Cardiac septum (tissue), 1 donor: ENCODE measurements around the gene ZFHX3. TPM values are rescaled to one million over a fixed set of nuclear protein-coding genes. Genes with fewer than 3 reads are reported as not detected.

Source experiments
- DNase-seq: peaks from one replicate; pipeline ENCODE4 v3.0.0-alpha.2; 2020; ENCODE audit warnings: low spot score
- intact Hi-C: fragments of 100-400 bp; cut with DNase I; formaldehyde crosslinking; loops from one replicate; pipeline ENCODE4 v1.14.0; 2022
- total RNA-seq: library from RNA; stranded (reverse); fragmentation: NEBNext Ultra II Directional; extraction: Animal tissue kit (Norgen Biotek cat#: 25700); gene quantifications from one replicate; pipeline ENCODE4 v1.2.1, GENCODE V29; 2021
- donor health status: DM: no; HTN: no; CAD: no.

The ZFHX3 gene
- total RNA-seq, 1 donor from 2014 or later: 15.7 TPM

DNA sequence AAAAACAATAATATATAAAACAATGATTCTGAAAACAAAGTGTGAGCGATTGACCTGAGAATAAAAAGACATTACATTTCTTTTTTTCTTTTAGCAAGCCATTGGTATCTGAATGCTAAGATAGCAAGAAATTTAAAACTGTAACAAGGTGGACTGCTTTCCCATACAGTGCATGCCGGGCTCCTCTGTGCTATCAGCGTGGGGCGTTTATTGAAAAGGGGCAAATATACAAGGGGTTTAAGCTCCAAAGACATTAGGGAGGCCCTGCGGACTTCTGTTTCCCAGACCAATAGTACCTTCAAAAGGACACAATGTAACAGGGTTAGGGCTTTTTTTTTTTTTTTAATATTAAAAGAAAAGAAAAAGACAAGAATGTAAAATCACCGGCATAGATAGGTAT, 261.3 kb downstream of the ZFHX3 start:
- intact Hi-C loops: no loop called here
- DNase-seq: no peak

DNA sequence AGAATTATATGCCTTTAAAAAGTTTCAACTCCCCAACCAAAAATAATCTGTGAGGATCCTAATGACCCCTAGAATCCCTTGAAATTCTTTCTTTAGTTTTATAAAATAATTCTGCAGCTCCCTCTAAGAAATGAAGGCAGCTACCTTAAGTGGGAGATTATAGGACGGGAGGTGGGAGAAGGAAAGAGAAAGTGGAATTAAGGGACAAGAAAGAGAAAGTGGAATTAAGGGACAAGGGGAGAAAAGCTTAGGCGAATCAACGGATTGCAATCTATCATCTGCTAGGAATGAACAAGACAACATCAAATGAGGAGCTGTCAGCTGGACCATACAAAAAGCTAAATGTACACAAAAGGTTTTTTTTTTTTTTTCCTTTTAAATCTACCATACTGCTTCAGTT, 262.0 kb downstream of the ZFHX3 start:
- intact Hi-C loops: no loop called here

DNA sequence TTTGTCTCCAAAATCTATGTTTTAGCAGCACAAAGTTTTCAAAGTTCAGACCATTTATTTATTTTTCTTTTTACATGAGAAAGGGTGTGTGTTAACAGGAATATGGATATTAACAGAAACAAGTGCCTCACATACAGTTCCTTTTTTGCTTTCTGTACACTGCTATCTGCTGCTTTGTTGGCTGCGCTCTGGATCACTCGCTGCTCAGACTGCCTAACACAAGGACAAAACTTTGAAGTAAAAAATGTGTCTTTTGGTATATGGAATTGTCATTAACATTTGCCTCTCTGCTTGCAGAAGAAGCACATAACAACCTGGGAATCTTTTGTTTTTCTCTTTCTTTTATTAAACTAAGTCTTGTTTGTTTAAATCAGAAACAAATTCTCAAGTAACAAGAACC, 262.8 kb downstream of the ZFHX3 start:
- intact Hi-C loops: no loop called here
- DNase-seq: no peak

More for the DNA sequence above, 262.0 kb downstream of the ZFHX3 start:
- no peak for DNase-seq

DNA sequence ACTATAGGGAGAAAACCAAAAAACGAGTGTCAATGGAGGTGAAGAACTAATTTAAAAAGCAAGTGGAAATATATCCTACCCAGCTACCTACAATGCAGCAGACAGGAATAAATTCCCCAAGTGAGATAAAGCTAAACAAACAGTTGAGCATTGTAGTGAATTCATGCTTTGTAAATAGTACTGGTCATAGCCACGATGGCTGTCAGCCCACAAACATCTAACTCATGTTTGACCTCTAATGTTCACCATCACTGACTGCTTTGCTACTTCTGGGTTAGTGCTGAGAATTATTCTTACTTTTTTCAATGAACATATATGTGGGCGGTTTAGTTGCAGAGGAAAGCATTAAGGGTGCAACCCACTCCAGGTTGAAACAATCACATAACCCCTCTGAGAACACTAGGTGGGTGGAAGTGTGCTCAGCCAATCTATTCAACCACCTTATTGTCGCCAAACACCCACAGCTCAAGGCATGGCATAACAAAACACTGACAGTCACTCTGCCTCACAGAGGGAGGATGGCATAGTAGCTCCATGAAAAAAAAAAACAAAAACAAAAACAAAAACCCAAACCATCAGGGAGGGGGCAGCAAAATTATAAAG, 264.1 kb downstream of the ZFHX3 start:
- intact Hi-C loops: no loop called here
- no peak for DNase-seq

DNA sequence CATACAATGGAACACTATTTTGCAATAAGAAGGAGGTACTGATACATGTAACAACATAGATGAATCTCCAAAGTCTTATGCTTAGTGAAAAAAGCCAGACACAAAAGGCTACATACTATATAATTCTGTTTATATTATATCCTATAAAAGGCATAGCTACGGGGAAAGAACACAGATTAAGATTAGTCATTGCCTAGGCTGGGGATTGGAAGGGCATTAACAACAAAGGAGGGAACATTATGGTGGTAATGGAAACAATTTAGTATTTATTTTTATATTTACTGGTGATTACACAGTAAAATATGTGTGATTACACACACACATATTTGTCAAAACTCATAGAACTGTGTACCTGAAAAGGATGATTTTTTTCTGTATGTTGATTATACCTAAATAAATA, 278.1 kb downstream of the ZFHX3 start:
- no peak for DNase-seq
- intact Hi-C loops: no loop called here

DNA sequence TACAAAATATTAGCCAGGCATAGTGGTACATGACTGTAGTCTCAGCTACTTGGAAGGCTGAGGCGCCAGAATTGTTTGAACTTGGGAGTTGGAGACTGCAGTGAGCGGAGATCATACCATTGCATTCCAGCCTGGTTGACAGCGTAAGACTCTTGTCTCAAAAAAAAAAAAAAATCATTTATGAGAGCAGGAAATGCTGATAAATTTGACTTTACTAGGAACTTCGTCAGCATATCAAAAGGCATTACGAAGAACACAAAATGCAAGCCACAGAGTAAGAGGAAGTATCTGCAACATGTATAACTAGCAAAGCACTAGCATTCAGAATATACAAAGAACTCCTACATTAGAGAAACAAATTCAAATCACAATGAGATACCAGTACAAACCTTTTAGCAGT, 279.3 kb downstream of the ZFHX3 start:
- intact Hi-C loops: no loop called here
- no peak for DNase-seq

DNA sequence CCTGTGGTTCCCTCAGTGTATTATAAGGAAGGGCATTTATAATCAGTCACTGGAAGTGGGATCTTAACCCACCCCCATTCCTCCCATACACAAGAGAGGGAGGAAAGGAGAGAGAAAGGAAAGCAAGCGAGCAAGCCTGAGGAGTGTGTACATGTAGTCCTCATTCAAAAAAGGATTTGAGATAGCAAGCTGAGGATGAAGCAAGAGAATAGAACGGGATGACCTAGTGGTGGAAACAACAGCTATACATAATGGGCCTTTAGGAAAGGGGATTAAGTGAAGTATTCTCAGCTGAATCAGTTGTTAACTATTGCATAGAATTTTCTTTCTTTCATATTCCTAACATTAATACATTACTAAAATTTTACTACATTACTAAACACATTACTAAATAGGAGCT, 281.4 kb downstream of the ZFHX3 start:
- intact Hi-C loops: no loop called here
- no peak for DNase-seq

DNA sequence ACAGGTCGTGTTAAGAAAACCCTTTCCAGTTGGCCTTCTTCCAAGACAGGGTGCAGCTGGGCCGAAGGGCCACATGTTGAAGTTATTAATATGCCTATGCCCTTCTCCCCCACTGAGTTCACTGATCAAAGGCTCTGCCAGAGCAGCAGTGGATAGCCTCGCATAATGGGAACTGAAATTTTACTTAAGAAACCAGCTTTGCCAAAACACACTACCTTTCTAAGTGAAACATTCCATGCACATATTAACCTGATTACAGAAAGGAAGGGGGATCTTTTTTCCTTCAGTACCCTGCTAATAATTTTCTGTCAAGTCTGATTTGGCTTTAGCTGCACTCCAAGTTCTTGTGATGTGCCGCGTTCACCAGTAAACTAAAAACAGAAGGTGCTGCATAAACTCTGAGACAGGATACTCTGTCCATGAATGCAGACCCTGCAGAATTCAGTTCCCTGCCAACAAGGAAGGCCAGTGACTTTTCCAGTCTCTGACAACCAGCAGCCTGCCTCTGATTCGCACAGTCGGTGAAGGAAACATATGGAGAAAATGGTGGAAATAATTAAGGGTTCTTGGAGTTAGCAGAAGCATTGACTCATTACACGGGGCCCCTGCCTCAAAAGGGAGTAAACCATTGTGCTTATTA, 283.8 kb downstream of the ZFHX3 start:
- intact Hi-C loops: no loop called here
- no peak for DNase-seq

DNA sequence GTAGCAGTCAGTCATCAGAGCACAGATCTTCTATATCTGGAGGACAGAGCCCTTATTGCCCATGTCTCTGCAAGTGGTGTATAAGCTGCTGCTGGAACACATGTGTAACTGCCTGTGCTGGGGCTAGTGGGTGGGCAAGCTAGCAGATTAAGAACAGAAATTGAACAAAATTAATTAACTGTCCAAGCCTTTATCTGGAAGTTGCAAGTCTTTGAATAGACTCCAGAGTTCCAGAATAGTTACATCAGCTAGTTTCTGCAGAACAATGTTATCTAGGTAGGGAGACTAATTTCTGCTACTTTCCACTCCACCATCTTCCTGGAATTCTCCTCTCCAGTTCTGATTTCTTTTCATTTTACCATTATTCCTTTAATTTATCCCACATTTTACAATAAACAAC, 287.3 kb downstream of the ZFHX3 start:
- DNase-seq: no peak
- intact Hi-C loops: no loop called here

DNA sequence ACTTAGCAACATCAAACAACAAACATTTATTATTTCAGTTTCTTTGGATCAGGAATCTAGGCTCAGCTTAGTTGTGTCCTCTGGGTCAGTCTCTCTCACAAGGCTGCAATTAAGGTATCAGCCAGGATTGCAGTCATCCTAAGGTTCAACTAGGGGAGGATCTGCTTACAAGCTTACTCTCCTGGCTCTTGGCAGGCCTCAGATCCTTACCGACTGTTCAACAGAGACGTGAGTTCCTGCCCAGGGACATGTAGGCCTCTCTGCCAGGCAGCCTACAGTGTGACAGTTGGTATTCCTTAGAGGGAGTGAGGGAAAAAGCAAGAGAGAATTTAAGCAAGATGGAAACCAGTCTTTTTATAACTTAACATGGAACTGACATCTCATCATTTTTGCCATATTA, 294.0 kb downstream of the ZFHX3 start:
- intact Hi-C loops: no loop called here
- no peak for DNase-seq

DNA sequence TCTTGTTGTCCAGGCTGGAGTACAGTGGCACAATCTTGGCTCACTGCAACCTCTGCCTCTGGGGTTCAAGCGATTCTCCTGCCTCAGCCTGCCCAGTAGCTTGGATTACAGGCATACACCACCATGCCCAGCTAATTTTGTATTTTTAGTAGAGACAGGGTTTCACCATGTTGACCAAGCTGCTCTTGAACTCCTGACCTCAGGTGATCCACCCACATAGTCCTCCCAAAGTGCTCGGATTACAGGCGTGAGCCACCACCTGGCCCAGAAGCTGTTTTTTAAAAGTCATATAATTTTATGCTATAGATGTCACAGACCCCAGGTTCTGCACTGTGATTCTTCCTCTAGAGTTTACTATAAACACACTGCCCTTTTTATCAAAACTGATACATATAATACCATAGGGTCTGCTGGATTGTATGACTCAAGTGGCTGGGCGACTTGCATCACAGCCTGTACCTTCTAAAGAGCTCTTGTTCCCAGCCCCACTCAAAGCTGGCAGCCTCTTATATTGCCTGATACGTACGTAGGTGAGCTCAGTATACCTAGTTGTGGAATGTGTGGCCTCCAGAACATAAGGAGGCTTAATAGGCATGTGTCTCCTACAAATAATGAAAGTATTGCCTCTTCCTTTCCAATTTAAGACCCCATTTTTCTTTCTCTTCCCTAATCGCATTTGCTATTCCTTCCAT, 295.8 kb downstream of the ZFHX3 start:
- DNase-seq: no peak
- intact Hi-C loops: no loop called here

DNA sequence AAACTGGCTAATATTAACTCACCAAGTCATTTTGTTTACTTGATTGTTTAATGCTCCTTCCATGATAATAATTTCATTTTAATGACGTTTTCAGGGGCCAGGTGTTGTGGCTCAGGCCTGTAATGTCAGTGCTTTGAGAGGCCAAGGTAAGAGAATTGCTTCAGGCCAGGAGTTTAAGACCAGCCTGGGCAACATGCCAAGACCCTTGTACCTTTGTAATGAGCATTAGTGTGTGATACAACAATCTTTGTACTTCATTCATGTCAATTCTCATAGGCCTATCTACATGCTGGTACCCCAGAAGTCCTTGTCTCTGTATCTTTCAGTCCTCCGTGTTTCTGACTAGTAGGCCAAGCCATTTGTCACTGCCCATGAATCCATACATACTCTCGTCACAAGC, 296.9 kb downstream of the ZFHX3 start:
- no peak for DNase-seq
- intact Hi-C loops: no loop called here

DNA sequence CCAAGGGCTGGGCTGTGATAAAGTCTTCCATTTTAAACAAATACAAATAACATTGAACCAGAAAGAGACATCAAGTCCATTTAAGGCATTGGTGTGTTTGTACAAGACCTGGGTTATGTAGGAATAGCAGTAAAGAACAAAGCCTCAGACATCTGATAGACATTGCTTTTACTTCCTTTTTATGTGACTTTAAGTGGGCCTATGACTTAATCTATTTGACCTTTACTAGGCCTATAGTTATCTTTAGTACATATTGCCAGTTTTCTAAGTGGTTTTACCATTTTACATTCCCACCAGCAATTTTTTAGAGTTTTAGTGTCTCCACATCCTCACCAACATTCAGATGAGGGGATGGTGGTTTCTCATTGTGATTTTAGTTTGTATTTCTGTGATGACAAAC, 298.8 kb downstream of the ZFHX3 start:
- intact Hi-C loops: no loop called here
- no peak for DNase-seq

DNA sequence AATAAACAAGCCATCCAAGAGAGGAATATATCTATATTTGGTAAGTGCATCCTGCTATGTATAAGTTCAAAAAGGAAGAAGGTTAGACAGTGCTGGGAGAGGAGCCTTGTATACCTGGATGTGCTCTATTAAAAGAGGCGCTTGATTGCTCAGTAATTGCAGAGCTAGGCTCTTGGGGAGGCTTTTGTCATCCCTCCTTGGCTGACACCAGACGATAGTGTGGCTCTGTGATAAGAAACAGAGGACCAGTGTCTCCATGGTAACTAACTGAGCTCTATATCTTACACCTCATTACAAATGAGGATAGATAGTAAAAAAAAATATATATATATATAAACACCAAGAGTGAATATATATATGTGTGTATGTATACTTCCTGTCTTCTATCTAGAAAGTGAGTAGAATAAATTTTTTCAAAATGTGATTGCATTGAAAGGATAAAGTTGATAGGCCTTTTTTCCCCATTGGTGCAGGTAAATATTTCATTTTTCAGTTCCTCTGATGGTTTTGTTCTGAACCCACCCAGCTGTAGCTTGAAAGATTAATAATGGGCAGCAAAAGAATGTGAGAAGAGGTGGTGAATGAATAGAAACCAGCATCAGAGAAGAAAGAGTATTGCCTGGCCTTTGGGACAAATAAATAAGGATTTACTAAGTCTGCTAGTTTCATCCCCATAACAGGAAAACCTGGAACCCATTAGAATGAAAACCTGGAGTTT, 303.7 kb downstream of the ZFHX3 start:
- no peak for DNase-seq
- intact Hi-C loops: no loop called here

DNA sequence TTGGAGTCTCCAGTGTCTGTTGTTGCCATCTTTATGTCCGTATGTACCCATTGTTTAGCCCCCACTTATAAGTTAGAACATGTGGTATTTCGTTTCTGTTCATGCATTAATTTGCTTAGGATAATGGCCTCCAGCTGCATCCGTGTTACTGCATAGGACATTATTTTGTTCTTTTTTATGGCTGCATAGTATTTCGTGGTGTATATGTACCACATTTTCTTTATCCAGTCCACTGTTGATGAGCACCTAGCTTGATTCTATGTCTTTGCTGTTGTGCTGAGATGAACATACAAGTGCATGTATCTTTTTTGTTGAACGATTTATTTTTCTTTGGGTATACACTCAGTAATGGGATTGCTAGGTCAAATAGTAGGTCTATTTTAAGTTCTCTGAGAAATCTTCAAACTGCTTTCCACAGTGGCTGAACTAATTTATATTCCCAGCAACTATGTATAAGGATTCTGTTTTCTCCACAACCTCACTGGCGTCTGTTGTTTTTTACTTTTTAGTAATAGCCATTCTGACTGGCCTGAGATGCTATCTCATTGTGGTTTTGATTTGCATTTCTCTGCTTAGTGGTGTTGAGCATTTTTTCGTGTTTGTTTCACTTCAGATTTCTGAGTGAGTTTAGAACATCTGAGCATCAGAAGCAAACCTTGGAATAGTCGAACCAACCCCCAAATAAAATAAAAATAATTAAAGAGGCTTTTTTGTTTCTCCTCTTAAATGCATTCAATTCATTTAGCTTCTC, 304.7 kb downstream of the ZFHX3 start:
- DNase-seq: no peak
- intact Hi-C loops: no loop called here

DNA sequence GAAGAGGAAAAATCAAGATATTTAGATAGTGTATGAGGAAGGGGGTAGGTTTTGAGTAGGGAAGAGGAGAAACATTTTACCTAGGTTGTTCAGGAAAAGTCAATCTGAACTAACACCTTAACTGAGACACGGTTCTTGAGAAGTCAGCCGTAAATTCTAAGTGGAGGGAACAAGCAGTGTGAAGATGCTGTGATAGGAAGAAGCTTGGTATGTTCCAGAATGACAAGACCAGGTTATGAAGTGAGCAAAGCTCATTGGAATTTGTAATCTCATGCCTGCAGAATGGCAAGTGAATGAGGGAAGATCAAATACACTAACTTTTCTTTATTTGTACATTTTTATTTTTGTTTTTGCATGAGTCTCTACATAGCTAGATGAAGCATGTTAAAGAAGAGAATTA, 307.6 kb downstream of the ZFHX3 start:
- intact Hi-C loops: no loop called here
- DNase-seq: no peak

DNA sequence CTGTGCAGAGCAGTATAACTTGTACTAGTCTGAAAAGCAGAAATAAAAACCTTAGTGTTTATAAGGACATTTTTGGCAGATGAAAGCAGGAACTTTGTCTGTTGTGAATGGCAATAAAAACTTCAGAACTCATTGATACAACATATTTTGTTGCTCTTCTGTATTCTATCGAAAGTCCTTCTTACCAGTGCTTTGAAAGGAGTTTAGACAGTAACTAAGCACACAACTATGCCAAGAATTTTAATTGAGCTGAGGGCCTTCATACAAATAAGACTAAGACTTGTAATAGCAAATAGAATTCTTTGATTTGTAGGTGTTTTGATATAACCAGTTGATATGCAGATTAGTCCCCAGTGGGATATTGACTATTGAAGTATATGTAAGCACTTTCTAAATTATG, 308.4 kb downstream of the ZFHX3 start:
- intact Hi-C loops: no loop called here
- DNase-seq: no peak

DNA sequence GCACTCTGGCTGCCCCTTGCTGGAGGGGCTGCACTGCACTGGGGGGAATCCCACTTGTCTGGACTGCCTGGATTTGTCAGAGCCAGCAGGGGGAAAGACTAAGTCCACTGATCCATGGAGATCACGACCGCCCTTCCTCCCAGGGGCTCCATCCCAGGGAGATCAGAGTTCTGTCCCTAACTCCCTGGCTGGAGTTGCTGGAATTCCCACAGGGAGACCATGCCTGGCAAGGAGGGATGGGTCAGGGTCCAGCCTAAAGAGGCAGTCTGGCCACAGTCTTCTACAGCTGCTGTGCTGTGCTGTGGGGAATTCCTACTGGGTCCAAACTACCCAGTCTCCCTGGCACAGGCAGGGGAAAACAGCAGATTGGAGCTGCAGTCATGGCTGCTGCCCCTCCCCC, 311.9 kb downstream of the ZFHX3 start:
- intact Hi-C loops: no loop called here

More for the DNA sequence above, 311.9 kb downstream of the ZFHX3 start:
- no peak for DNase-seq
